Esophagus muscularis mucosa (tissue), 4 donors: ENCODE results near the gene FAM89A. TPM values are rescaled to one million over a fixed set of nuclear protein-coding genes. Genes with fewer than 3 reads are reported as not detected.
A peak's percentile ranks its signal among the peaks of the same experiment; 100 is the strongest.
"Not testable (repeated sequence)": the region's sequence is repeated elsewhere in the genome, so short reads cannot be mapped to it uniquely, and the experiment has no call there.

ENCODE experiments used
- DNase-seq: peaks from one replicate; pipeline ENCODE4 v3.0.0-alpha.2; 2017; ENCODE audit errors: extremely low spot score
- H3K27ac ChIP-seq, 4 donors: fragments of 200-600 bp; sonication (generic); replicated peaks in 1 of 4; 1 replicate in 3 of 4; 2 replicates in 1 of 4; pipeline ENCODE4 v1.5.1; 2016 to 2019; ENCODE audit warnings: mild to moderate bottlenecking in 1 of 4
- H3K27me3 ChIP-seq, 4 donors: fragments of 200-600 bp; sonication (generic); one replicate each; pipeline versions ENCODE4 v1.5.1 to v1.6.0; 2016 to 2019
- H3K36me3 ChIP-seq, 4 donors: fragments of 200-600 bp; sonication (generic); one replicate each; pipeline ENCODE4 v1.5.1; 2016 to 2019
- H3K4me1 ChIP-seq, 4 donors: fragments of 200-600 bp; sonication (generic); one replicate each; pipeline ENCODE4 v1.5.1; 2016 to 2019
- H3K4me3 ChIP-seq, 4 donors: fragments of 200-600 bp; sonication (generic); 1 replicate in 2 of 4; 2 replicates in 2 of 4; pipeline ENCODE4 v1.5.1; 2016 to 2019; ENCODE audit warnings: mild to moderate bottlenecking in 4 of 4, moderate library complexity in 1 of 4
- H3K9me3 ChIP-seq, 4 donors: fragments of 200-600 bp; sonication (generic); 1 replicate in 3 of 4; 2 replicates in 1 of 4; pipeline ENCODE4 v1.5.1; 2016 to 2019
- CTCF ChIP-seq, 3 experiments: fragments of 200-600 bp in 2 of 3; fragments of 450-650 bp in 1 of 3; sonication (generic) in 2 of 3; IDR thresholded peaks; one replicate each; pipeline ENCODE4 v1.5.1; 2017 to 2019; ENCODE audit warnings: antibody characterized with exemption in 3 of 3, mild to moderate bottlenecking in 2 of 3, moderate library complexity in 1 of 3
- EP300 ChIP-seq: sonication (generic); formaldehyde crosslinking; IDR thresholded peaks from one replicate; pipeline ENCODE4 v1.6.1; 2017; ENCODE audit warnings: antibody characterized with exemption
- POLR2A ChIP-seq: fragments of 450-650 bp; IDR thresholded peaks from one replicate; pipeline ENCODE4 v1.6.1; 2017; ENCODE audit warnings: antibody characterized with exemption, moderate library complexity, mild to moderate bottlenecking, low read depth
- POLR2AphosphoS5 ChIP-seq, 2 donors: sonication (generic); formaldehyde crosslinking; IDR thresholded peaks; one replicate each; pipeline ENCODE4 v1.6.1; 2017; ENCODE audit warnings: antibody characterized with exemption in 2 of 2
- WGBS: methylation state at CpG from one replicate; pipeline ENCODE4 v1.1.5; 2018; 5-methylcytosine and 5-hydroxymethylcytosine counted together
- intact Hi-C: fragments of 100-400 bp; cut with DNase I; formaldehyde crosslinking; loops from one replicate; pipeline ENCODE4 v1.15.1; 2023
- total RNA-seq, 4 donors: library from RNA; depleted of rRNA; stranded (reverse); fragments of >200 nt; gene quantifications; one replicate each; pipeline versions ENCODE4 v1.1.0 to v1.2.1, GENCODE V29; 2016

Gene FAM89A
- total RNA-seq, 4 donors from 2014 or later, result 1.7 to 13.6 (median 5.6) TPM

- H3K27me3 ChIP-seq, result peaks cover 0 to 17% (median 0%) of the 10 kb centered on the region in 4 donors
- H3K4me1 ChIP-seq, result peaks cover 0 to 22% (median 17%) of the 10 kb centered on the region in 4 donors
- TF ChIP-seq CTCF (IDR thresholded peaks at IDR 0.05) (no peak), POLR2AphosphoS5 (IDR thresholded peaks at IDR 0.05) (no peak), POLR2A (no peak), EP300 (no peak)
- H3K9me3 ChIP-seq, result no peaks in the 10 kb centered on the region
- intact Hi-C loops, result no loop called here
- no peak overlapping the region for H3K27ac ChIP-seq
- H3K36me3 ChIP-seq, result no peaks in the 10 kb centered on the region
- H3K4me3 ChIP-seq, result no peak overlapping the region
- no peak for DNase-seq
These were observed 15.2 kb upstream of the FAM89A start for GRCh38 chr1:231055271-231055670.

DNA sequence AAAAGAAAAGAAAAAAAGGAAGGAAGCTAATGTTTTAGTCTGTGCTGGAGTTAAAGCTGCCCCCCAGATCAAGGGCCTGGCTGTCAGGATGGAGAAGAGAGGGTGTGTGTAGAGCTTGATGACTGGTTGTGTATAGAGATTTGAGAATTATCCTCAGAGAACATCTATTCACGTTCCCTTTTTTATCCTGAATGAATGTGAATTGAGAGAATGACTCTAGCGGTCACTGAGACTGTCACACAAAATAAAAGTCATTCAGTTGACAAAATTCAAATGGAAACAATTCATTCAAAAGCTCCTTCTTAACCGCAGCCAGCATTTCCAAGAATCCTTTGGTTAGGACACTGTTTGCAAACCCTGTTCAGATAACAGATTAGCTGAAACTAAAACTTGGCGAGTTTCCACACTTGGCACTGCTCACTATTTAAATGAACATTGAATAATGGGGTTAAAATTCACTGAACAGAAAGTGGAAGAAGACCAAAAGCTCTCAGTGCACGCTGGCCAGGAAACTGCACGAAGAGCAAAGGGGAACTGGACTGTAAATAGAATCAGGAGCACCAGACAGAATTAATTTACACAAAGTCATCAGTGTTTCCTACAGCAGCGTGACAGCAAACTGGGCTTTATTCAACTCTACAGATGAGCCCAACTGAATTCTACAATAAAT lies 13.6 kb upstream of the FAM89A start:
- Histone ChIP-seq H3K9me3 (no peaks in the 10 kb centered on the region), H3K27ac (peak overlapping the region in 1 of 4 donors; percentile 53)
- intact Hi-C loops, result no loop called here

DNA sequence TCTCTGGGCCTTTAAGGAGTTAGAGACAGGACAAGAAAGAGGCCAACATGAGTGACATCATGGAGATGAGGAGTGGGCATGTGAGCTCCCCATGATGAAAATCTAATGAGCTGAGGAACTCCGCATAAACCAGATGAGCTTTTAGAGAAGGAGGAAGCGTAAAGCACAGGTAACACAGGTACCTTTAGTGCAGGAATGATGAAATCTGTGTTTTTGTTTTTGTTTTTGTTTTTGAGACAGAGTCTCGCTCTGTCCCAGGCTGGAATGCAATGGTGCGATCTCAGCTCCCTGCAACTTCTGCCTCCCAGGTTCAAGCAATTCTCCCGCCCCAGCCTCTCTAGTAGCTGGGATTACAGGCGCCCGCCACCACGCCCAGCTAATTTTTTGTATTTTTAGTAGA lies 12.7 kb upstream of the FAM89A start:
- Histone ChIP-seq H3K27ac (no peak overlapping the region), H3K4me3 (no peak overlapping the region), H3K27me3 (peaks cover 0 to 13% (median under 1%) of the 10 kb centered on the region in 4 donors), H3K9me3 (no peaks in the 10 kb centered on the region), H3K4me1 (peaks cover 0 to 22% (median 17%) of the 10 kb centered on the region in 4 donors), H3K36me3 (no peaks in the 10 kb centered on the region)
- intact Hi-C loops, result no loop called here
- 89% methylated on average over 8 of the region's 8 CpGs for WGBS
- no peak for TF ChIP-seq CTCF (IDR thresholded peaks at IDR 0.05)
- DNase-seq, result no peak

More for the DNA sequence above, 13.6 kb upstream of the FAM89A start:
- H3K36me3 ChIP-seq, result no peaks in the 10 kb centered on the region
- no peak for DNase-seq
- peaks cover 0 to 22% (median 17%) of the 10 kb centered on the region in 4 donors for H3K4me1 ChIP-seq
- peak overlapping the region; percentile 20 to 44 (median 27) for H3K4me3 ChIP-seq
- WGBS, result 3% methylated on average over 7 of the region's 7 CpGs
- peaks cover 0 to 12% (median 0%) of the 10 kb centered on the region in 4 donors for H3K27me3 ChIP-seq
- TF ChIP-seq POLR2AphosphoS5 (IDR thresholded peaks at IDR 0.05) (peak in 1 of 2 donors; percentile 46), CTCF (IDR thresholded peaks at IDR 0.05) (no peak)

DNA sequence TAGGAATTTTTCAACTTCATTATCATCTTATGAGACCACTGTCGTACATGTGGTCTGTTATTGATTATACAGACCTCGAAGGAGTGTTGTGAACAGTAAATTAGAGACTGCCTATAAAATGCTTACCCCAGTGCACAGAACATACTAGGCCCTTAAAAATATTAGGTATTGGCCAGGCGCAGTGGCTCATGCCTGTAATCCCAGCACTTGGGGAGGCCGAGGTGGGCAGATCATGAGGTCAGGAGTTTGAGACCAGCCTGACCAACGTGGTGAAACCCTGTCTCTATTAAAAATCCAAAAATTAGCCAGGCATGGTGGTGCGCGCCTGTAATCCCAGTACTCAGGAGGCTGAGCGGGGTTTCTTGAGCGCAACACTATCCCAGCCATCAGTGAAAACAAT lies 10.9 kb upstream of the FAM89A start:
- 88% methylated on average over 9 of the region's 9 CpGs for WGBS
- DNase-seq, H3K27ac ChIP-seq, intact Hi-C loops, H3K9me3 ChIP-seq, H3K4me3 ChIP-seq, H3K36me3 ChIP-seq: not testable (repeated sequence)
- Histone ChIP-seq H3K4me1 (peaks cover 0 to 22% (median 17%) of the 10 kb centered on the region in 4 donors), H3K27me3 (peaks cover 0 to 17% (median 1%) of the 10 kb centered on the region in 4 donors)

- 71% methylated on average over 3 of the region's 3 CpGs for WGBS
These were observed 10.3 kb upstream of the FAM89A start for GRCh38 chr1:231050395-231050794.

More at GRCh38 chr1:231050395-231050794, 10.3 kb upstream of the FAM89A start:
- Histone ChIP-seq H3K27me3 (peaks cover 0 to 17% (median 1%) of the 10 kb centered on the region in 4 donors), H3K9me3 (no peaks in the 10 kb centered on the region), H3K36me3 (no peaks in the 10 kb centered on the region), H3K4me1 (peaks cover 0 to 22% (median 17%) of the 10 kb centered on the region in 4 donors), H3K4me3 (no peak overlapping the region), H3K27ac (no peak overlapping the region)
- intact Hi-C loops, result no loop called here
- DNase-seq, result no peak
- no peak for TF ChIP-seq POLR2AphosphoS5 (IDR thresholded peaks at IDR 0.05)
